AG20443 (cell line): Measurements from ENCODE around the gene CHRNA1.

Source experiments
- DNase-seq: peaks from one replicate; pipeline ENCODE4 v3.0.0; 2012; ENCODE audit warnings: low spot score, mixed read lengths

CHRNA1 gene

GRCh38 chr2:174781996-174782395 lies 17.7 kb upstream of the CHRNA1 start:
- DNase-seq, result no peak

- no peak for DNase-seq
These were observed 17.0 kb upstream of the CHRNA1 start for GRCh38 chr2:174781298-174781697.

- DNase-seq, result no peak
These were observed 16.6 kb upstream of the CHRNA1 start for GRCh38 chr2:174780856-174781255.

- no peak for DNase-seq
These were observed 16.0 kb upstream of the CHRNA1 start for GRCh38 chr2:174780191-174780840.

GRCh38 chr2:174779361-174779928 lies 15.2 kb upstream of the CHRNA1 start:
- no peak for DNase-seq

GRCh38 chr2:174778085-174778981 lies 14.1 kb upstream of the CHRNA1 start:
- DNase-seq, result peak; percentile 93

GRCh38 chr2:174777347-174778084 lies 13.2 kb upstream of the CHRNA1 start:
- no peak for DNase-seq

GRCh38 chr2:174776675-174777074 lies 12.4 kb upstream of the CHRNA1 start:
- no peak for DNase-seq

GRCh38 chr2:174776223-174776622 lies 12.0 kb upstream of the CHRNA1 start:
- no peak for DNase-seq

GRCh38 chr2:174775571-174775980 lies 11.3 kb upstream of the CHRNA1 start:
- no peak for DNase-seq

- DNase-seq, result no peak
These were observed 10.6 kb upstream of the CHRNA1 start for GRCh38 chr2:174774886-174775285.

- DNase-seq, result no peak
These were observed 8.9 kb upstream of the CHRNA1 start for GRCh38 chr2:174773215-174773614.

- DNase-seq, result no peak
These were observed 8.2 kb upstream of the CHRNA1 start for GRCh38 chr2:174772472-174772801.

GRCh38 chr2:174771631-174772471 lies 7.6 kb upstream of the CHRNA1 start:
- DNase-seq, result peak; percentile 90

GRCh38 chr2:174771136-174771535 lies 6.9 kb upstream of the CHRNA1 start:
- no peak for DNase-seq

GRCh38 chr2:174768557-174768956 lies 4.3 kb upstream of the CHRNA1 start:
- DNase-seq, result no peak

GRCh38 chr2:174766271-174766670 lies 2.0 kb upstream of the CHRNA1 start:
- no peak for DNase-seq

- no peak for DNase-seq
These were observed 1.3 kb upstream of the CHRNA1 start for GRCh38 chr2:174765576-174765975.

- no peak for DNase-seq
These were observed 492 bp downstream of the CHRNA1 start for GRCh38 chr2:174763780-174764179.

- DNase-seq, result no peak
These were observed 1.8 kb downstream of the CHRNA1 start for GRCh38 chr2:174762464-174762863.

- DNase-seq, result no peak
These were observed 2.4 kb downstream of the CHRNA1 start for GRCh38 chr2:174761837-174762236.
